NCI-H226 (cell line): ENCODE results near the gene SNPH.

Source experiments
- DNase-seq: peaks from one replicate; pipeline ENCODE4 v3.0.0-alpha.2; 2015

Gene SNPH

DNA sequence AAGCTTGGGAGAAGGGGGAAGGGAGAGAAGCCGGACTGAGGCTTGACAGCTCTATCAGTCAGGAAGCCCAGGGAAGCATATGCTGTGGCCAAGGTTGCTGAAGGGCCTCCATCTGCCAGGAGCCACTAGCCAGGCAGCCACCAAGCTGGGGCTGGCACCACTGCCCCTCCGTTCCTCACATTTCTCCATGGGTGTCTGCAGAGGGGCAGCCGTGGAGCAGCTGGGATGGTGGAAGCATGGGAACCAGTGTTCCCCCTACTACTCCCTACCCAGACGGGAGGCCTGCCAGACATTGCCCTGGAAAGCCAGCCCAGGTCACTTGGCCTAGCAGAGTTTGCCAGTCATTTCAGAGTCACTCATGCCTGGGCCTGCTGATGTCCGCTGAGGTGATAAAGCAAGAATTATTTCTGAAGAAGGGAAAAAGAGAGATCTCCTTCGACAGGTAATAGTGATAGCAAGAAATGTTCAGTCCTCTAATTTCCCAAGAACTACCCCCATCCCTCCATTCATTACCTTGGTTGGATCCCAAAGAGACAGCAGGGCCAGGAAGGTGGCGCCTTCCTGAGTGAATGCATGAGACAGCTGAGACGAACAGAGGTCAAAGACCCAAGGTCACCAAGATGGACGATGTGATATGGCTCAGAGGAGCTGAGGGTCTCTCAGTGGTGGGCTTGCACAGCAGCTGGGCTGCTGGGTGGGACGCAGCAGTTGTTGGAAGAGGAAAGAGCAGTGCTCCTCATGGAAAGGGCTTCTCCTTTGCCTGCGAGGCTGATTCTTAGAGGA is 21.9 kb downstream of the SNPH start:
- DNase-seq, result no peak

DNA sequence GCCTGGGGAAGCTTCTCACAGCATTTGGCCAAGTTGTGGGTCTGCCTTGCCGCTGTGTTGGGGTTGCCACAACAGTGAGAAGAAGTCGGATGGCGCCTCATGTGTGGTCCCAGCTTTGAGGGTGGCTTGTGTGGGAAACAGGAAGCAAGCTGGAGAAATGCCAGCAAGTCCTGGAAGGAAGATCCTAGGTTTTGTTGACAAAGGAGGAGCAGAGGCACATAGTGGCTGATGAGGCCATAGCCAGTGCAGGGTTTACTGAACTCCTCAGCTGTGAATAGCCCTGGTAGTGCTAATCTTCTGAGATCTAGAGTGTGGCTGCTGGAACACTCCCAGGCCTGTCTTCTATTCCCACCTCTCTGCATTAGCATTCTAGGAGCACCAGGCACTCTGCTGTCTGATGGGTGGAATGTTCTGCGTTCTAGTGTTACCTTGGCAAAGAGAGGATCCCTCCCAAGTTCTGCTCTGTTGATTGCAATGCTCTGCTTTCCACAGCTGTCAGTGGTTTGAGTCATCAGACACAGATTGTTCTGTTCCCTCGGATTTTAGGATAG is 25.2 kb downstream of the SNPH start:
- DNase-seq, result no peak

DNA sequence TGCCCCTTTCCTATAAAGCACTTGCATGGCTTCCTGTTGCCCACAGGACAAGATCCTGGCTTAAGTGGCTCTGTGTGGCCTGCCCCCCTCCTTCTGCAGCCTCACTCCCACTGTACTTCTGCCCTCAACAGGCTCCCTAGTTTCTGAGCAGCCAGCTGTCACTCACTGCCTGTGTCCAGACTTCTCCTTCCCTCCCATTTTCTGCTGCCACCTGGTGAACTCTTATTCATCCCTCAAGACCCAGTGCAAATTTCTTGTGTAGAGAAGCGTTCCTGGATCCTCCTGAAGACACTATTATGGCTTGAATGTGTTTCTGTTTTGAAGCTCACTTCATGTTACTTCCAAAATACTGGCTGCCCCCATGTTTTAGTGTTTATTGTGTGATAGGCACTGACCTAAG is 26.5 kb downstream of the SNPH start:
- DNase-seq, result no peak

DNA sequence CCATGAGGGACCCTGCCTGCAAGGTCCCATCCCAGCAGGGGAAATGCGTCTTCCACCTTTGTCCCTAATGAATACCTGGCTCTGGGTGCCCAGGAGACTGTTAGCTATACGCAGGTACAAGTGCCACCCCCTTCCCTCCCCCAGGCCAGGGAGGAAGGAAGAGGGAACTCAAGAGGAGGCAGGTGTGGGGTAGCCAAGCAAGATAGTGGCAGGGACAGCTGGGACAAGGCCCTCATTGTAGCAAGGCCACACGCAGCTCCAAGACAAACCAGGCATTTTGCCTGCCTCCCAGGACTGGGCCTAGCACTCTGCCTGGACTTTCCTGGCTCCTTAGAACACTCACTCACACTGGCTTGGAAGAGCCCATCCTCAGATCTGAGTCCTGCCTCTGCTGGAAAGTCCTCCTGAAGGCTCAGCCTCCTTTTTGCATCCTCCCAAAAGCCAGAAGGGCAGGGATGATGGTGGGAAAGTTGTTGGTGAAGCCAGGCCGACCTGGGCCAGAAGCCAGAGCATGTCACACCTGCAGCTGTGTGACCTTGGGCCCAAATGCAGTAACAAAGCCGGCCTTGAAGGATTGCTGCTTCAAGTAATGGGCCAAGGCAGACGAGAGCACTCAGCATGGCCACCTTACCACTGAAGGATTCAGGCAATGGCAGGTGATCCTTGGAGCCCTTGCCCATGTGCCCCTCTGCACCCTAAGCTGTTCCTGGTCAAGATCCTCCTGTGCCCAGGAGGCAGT is 27.7 kb downstream of the SNPH start:
- DNase-seq, result no peak

DNA sequence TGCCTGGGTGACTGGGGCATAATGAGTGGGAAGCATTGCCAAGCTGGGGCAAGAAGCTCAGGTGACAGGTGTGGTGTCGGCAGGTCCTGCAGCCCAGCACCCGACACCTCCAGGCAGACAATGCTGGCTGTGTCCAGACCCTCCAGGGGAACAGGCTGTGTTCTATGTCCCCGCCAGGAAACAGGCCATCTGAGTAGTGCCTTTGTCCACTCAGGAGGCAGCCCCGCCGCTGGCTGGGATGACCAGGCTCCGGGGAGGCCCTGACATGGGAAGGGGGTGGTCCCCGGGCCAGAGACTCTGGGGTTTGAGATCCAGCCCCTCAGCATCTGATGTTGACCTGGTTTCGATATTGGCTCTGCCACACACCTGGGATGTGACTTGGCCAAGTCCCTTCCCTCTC is 28.4 kb downstream of the SNPH start:
- no peak for DNase-seq

DNA sequence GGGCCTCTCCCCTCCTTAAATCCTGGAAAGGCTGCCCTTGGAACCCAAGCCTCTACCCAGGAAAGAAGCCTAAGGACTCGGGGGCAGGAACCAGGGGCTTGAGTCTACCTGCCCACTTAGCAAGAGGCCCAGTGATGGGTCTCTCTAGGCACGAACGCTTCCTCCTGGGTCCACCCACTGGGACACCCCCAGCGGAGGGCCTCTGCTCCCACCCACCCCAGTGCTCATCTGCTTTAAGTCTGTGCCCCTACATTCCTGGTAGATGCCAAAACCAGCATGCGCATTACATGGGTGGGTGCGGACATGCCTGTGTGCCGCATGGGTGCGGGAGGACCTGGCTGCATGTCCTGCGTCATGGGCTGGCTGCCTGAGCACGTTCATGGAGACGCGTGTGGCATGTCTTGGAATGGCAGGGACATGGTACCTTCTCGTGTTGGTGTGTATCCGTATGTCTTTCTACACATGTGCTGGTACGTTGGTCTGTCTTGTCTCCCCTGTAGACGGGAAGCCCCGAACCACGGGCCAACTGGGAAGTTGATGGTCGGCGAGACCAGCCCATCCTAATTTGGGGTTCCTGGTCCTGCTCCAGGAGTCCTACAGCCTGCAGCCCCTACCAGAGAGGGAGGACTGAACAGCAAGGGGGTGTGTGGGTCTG is 29.3 kb downstream of the SNPH start:
- DNase-seq, result no peak

DNA sequence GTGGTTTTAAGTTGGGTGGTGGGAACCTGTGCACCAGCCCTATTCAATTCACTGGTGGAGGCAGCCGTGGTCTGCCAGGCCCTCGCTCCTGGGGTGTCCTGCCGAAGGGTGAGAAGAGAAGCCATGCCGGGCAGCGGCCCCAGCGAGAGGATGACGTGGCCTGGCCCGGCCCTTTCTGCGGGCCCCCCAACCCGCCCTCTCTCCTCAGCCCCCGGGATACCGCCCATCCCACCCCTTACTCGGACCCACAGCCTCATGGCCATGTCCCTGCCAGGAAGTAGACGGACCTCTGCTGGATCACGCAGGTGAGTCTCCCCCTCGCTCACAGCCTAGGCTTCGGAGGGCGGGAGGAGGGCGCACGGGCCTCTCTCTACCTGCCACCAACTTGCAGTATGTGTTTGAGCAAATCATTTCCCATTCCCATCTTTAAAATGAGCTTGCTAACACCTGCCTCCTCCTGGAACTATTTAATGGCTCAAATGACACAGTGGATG is 30.1 kb downstream of the SNPH start:
- no peak for DNase-seq

DNA sequence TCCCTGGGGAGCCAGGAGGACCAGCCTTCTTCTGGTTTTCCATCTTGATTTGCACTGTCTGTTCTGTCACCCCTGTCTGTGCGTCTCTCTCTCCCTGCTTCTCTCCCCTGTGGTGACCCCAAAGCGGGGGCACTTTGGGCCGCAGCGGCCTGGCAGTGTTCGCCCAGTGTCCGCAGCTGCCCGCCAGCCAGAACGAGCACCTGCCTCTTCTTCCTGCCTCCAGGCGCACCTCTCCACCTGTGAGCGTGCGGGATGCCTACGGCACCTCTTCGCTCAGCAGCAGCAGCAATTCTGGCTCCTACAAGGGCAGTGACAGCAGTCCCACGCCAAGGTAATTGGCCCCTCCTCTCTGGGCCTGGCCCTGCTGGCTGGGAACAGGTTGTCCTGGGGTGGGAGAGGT is 30.8 kb downstream of the SNPH start:
- no peak for DNase-seq

DNA sequence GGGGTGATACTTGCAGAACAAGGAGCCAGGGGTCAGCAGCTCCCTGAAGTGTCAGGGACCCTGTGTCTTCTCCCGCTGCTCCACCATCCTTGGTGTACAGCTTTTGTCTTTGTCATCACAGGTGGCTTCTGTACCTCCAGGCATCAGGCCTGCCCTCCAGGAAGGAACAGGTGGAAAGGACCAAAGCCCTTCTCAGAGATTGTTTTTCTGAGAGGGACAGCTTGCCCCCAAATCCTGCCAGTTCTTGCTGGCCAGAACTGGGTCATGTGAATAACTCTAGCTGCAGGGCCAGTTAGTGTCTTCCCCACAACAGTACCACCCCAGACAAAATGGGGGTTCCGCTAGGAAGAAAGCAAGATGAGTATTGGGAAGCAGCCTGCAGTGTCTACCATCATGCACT is 31.4 kb downstream of the SNPH start:
- no peak for DNase-seq

DNA sequence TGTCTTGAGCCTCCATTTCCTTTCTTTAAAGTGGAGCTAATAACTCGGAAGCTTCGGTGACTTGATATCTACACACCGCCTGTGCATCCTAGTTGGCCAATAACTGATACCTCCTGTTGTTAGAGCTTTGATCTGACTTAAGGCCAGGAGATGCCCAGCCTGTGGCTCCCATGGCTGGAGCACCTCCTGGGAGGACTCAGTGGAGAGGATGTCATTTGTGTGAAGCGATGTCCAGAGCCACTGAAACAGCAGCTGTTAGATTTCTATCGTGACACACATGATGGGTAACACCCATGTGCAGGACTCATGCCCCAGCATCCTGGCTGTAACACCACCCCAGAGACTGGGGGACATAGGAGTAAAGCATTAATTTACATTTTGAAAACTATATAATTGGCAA is 32.1 kb downstream of the SNPH start:
- DNase-seq, result no peak

DNA sequence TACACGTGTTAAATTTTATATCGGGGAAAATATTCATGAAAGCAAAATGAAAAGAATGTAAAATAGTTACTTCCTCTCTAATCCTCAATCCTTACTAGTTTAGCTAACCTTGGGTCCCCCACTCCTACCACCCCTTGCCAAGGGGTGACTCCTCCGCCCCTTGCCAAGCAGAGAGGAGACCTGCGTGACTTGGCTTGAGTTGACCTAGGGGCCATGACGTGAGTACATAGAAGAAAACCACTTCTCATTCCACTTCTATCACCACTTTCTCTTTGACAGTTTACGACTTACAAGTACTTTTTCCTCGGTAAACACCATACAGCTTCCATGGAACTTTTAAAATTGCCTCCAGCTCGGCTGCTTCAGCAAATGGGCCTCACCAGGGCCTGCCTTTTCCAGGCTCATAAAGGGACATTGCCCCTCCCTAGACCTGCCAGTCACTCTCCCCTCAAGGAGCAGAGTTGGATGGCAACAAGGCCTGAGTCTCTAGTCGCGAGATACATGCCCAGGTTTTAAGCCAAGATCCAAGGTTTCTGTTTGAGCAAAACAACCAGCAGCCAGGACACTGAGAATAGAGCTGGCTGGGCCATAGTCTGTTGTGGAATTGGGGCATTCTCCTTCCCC is 32.9 kb downstream of the SNPH start:
- DNase-seq, result no peak

DNA sequence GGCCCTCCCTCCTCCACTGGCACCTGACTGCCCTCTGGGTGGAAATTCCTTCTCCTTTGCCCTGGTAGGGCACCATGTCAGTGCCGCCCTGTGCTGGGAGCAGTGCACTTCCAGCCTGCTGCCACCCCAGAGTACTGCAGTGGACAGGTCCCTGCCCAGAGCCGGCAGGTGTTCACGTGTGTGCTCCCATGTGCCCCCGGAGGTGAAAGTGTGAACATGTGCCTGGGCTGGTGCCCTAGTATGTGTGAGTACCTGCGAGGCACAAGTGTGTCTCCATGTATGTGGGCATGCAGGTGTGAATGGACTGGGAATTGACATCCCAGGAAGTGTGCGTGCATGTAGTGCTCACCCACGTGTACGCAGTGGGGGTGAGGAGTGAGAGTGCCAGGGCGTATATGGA is 33.4 kb downstream of the SNPH start:
- DNase-seq, result no peak

DNA sequence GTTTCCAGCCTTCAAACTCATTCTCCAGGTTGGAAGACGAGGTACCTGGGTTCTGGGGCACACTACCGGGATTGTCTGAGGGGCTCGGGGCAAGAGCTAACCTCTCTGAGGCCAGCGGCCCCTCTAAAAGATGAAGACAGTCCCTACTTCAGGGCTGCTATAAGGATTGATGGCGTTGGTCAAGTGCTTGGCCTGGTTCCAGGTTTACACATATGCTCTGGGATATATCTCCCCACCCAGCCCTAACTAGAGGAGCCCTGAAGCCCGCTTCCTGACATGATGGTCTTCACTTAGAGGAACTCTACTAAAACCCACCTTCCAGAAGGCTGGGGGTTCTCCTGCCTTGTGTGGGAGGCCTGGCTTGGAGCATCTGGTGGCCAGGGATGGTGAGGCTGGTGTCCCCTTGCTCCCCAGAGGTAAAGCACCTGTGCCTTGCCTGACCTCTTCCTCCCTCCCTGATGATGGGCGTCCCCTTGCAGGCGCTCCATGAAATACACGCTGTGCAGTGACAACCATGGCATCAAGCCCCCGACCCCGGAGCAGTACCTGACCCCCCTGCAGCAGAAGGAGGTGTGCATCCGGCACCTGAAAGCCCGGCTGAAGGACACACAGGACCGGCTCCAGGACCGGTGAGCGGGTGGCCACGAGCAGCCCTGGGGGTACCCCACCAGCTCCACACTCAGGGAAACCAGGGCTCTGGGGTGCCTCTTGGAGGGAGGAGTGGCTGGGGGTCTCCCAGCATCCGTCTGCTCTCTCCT is 34.2 kb downstream of the SNPH start:
- DNase-seq, result no peak

DNA sequence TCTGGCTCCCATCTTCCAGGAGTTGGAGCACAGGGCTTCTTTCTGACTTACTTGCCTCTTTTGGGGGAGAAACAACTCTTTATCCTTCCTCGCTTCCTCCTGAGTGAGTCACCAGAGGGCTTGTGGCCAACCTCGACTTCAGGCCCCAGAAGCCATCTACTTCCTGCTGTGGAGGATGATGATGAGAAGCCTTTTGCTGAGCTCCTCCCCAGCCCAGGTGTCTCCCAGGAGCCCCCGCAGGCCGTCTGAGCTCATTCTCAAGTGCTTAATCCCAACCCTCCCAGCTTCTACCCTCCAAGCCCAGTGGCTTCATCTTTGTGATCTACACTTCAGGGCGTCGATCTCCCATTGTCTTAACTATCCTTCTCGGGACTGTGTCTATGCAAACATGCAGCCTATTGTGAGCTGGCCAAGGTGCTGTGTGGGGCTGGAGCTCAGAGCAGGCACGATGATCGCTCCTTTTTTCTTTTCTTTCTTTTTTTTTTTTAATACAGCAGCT is 35.0 kb downstream of the SNPH start:
- DNase-seq, result peak; percentile 34

DNA sequence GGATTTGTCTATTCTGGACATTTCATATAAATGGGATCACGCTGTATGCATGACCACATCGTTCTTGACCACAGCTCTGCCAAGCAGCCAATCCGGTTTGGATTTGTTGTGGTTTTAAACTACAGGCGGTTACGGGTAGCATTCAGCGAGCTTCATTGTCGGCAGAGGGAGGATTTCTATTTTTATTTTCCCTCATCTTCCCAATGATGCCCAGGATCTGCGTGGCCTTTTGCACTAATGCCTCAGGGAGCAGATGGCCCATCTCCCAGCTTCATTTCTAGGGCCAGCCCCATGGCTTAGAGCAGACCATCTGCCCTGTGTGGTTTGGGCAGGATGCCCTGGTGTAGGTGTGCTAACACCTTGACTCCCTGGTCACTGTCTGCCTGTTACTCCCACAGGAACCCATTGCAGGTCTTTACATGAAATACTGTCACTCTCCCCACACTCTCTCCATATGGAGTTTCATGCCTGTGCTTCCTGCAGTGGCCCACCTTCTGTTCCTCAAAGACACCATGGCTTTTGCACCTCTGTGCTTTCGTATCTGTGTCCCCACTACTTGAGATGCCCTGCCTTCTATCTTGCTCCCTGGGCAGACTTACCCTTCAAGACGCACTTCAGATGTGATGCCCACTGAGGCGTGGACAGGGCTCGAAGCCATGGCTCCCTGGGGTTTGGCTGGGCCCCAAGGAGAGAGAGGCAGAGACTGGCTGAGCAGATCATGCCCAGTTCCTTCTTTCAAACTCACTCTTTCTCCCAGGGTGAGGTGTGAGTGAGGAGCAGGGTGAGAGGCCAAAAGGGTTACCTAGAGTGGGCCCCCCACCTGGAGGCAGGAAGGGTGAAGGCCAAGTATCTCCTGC is 36.8 kb downstream of the SNPH start:
- DNase-seq, result no peak

DNA sequence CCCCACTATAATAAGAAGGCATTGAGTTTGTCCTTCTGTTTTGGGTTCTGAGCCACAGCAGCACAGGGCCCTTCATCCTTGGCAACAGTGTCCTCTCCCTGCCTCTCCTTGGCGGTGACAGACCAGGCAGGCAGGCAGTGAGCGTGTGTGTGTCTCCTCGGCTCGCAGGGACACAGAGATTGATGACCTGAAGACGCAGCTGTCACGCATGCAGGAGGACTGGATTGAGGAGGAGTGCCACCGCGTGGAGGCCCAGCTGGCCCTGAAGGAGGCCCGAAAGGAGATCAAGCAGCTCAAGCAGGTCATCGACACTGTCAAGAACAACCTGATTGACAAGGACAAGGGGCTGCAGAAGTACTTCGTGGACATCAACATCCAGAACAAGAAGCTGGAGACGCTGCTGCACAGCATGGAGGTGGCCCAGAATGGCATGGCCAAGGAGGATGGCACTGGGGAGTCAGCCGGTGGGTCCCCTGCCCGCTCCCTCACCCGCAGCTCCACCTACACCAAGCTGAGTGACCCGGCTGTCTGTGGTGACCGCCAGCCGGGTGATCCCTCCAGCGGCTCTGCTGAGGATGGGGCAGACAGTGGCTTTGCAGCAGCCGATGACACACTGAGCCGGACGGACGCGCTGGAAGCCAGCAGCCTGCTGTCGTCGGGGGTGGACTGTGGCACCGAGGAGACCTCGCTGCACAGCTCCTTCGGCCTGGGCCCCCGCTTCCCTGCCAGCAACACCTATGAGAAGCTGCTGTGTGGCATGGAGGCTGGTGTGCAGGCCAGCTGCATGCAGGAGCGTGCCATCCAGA is 38.8 kb downstream of the SNPH start:
- no peak for DNase-seq

DNA sequence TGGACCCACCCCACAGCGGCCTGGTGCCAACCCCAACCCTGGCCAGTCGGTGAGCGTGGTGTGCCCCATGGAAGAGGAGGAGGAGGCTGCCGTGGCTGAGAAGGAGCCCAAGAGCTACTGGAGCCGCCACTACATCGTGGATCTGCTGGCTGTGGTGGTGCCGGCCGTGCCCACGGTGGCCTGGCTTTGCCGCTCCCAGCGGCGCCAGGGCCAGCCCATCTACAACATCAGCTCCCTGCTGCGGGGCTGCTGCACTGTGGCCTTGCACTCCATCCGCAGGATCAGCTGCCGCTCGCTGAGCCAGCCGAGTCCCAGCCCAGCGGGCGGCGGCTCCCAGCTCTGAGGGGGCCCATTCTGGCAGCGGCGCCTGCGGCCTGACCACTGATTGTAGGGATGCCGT is 39.6 kb downstream of the SNPH start:
- DNase-seq, result no peak

DNA sequence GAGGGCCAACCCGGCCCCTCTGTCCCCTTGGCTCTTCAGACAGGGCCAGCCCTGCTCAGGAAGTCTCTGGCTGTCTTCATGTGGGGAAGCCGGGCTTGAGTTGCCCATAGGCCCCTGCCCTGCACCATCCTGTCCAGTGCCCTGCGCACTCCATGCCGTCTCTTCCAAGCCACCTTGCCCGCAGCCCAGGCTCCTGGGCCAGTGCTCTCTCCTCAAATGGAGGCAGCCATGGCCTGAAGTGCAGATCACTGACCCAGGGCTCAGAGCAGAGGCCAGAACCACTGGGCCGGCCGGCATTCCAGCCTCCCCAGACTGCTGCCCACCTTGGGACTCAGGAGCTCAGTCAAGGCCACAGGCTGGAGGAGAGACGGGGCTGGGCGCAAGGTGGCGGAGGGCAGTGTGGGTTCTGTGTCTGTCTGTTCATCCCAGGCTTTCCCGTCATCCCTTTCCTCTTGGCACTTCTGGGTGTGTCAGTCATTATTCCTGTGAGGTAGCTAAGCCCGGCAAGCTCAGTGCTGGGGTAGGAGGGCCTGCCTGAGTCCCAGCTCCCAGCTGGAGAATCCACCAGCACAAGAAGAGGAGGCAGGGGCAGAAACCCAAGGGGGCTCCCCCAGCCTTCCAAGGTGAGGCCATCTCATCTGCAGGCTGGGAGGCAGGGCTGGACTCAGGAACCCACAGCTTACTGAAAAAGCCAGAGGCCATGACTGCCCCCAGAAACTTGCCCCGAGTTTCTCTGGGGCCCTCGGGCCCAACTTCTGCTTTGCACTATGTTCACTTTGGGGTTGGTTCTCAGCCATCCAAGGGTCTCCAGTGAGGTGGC is 40.4 kb downstream of the SNPH start:
- no peak for DNase-seq

DNA sequence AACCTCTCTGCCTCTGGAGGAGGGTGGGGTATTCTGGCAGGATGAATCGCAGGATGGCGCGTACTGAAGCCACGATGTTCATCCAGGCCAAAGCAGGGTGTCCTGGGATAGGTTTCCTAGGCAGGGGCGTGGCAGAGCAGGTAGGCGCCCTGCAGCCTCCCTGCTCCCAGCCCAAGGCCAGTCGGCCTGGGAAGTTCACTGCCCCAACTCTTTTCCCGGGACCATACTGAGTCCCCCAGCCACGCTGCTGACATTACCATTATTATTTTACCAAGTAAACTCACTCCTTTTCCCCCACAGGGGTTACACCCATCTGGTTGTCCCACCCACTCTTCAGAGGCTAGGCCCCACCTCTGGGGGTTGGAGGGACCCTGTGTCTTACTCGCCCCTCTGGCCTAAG is 41.1 kb downstream of the SNPH start:
- DNase-seq, result no peak
